ENCODE data around the gene GTSE1.
"Not testable (repeated sequence)": the region's sequence is repeated elsewhere in the genome, so short reads cannot be mapped to it uniquely, and the experiment has no call there.

The GTSE1 gene

GRCh38 chr22:46296257-46297150 lies at the start of gene GTSE1:
Gene GTSE1, plus strand, starts transcription at chr22:46296870. Its CDS starts 531 bp downstream, at chr22:46297401.
- peak; percentile 82 to 90 for DNase-seq

- DNase-seq = no peak
Measured at GRCh38 chr22:46247443-46247975, 49.2 kb upstream of the GTSE1 start.

GRCh38 chr22:46250035-46250782 lies 46.5 kb upstream of the GTSE1 start, which contains the start of gene CDPF1:
Gene CDPF1, minus strand, starts transcription at chr22:46250293. Its CDS starts 2,009 bp downstream, at chr22:46248284.
- peak in 1 of 2 experiments; percentile 83 for DNase-seq

GRCh38 chr22:46250783-46251125 lies 45.9 kb upstream of the GTSE1 start:
- DNase-seq = no peak

GRCh38 chr22:46251266-46251665 lies 45.4 kb upstream of the GTSE1 start:
- DNase-seq = no peak

GRCh38 chr22:46251816-46252380 lies 44.8 kb upstream of the GTSE1 start:
- DNase-seq = no peak

- DNase-seq = no peak
Measured at GRCh38 chr22:46256358-46256958, 40.2 kb upstream of the GTSE1 start.

- no peak for DNase-seq
Measured at GRCh38 chr22:46259374-46259773, 37.3 kb upstream of the GTSE1 start.

GRCh38 chr22:46260038-46260437 lies 36.6 kb upstream of the GTSE1 start:
- DNase-seq = no peak

GRCh38 chr22:46262449-46263215 lies 34.0 kb upstream of the GTSE1 start:
- no peak for DNase-seq

- no peak for DNase-seq
Measured at GRCh38 chr22:46263216-46263590, 33.5 kb upstream of the GTSE1 start, which contains the start of gene PKDREJ. Gene PKDREJ, minus strand, starts transcription at chr22:46263343. Its CDS starts 21 bp downstream, at chr22:46263322.

- not testable (repeated sequence) for DNase-seq
Measured at GRCh38 chr22:46264520-46264919, 32.1 kb upstream of the GTSE1 start.

- DNase-seq = not testable (repeated sequence)
Measured at GRCh38 chr22:46265627-46266026, 31.0 kb upstream of the GTSE1 start.

GRCh38 chr22:46267431-46268279 lies 29.0 kb upstream of the GTSE1 start, which contains the start of gene TTC38:
Gene TTC38, plus strand, starts transcription at chr22:46268008. Its CDS starts 32 bp downstream, at chr22:46268040.
- peak in 1 of 2 experiments; percentile 27 for DNase-seq

GRCh38 chr22:46269564-46269963 lies 27.1 kb upstream of the GTSE1 start:
- no peak for DNase-seq

- DNase-seq = no peak
Measured at GRCh38 chr22:46272196-46272595, 24.5 kb upstream of the GTSE1 start.

GRCh38 chr22:46272762-46273431 lies 23.8 kb upstream of the GTSE1 start:
- no peak for DNase-seq

- no peak for DNase-seq
Measured at GRCh38 chr22:46273432-46274148, 23.1 kb upstream of the GTSE1 start.

- DNase-seq = no peak
Measured at GRCh38 chr22:46274381-46274780, 22.3 kb upstream of the GTSE1 start.
